MM.1S (cell line): ENCODE measurements around the gene TSHR.

Experiments
- EZH2 ChIP-seq: fragments of 300-600 bp; sonication (generic); optimal IDR thresholded peaks from 2 replicates; pipeline ENCODE3; 2017; ENCODE audit warnings: low read depth, mild to moderate bottlenecking, antibody characterized with exemption, low read length, mixed read lengths
- EZH2phosphoT487 ChIP-seq: fragments of 300-600 bp; sonication (generic); IDR thresholded peaks from 2 replicates; pipeline ENCODE4 v1.6.1; 2018; ENCODE audit warnings: antibody characterized with exemption, low read length
- TF ChIP-seq, protein P1 (sequence below): fragments of 300-600 bp; sonication (generic); IDR thresholded peaks from 2 replicates; pipeline ENCODE4 v1.5.1; 2016; ENCODE audit warnings: antibody characterized with exemption, low read length, mixed read lengths

- TF ChIP-seq, protein P1, sequence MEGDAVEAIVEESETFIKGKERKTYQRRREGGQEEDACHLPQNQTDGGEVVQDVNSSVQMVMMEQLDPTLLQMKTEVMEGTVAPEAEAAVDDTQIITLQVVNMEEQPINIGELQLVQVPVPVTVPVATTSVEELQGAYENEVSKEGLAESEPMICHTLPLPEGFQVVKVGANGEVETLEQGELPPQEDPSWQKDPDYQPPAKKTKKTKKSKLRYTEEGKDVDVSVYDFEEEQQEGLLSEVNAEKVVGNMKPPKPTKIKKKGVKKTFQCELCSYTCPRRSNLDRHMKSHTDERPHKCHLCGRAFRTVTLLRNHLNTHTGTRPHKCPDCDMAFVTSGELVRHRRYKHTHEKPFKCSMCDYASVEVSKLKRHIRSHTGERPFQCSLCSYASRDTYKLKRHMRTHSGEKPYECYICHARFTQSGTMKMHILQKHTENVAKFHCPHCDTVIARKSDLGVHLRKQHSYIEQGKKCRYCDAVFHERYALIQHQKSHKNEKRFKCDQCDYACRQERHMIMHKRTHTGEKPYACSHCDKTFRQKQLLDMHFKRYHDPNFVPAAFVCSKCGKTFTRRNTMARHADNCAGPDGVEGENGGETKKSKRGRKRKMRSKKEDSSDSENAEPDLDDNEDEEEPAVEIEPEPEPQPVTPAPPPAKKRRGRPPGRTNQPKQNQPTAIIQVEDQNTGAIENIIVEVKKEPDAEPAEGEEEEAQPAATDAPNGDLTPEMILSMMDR: no peak
- no peak for TF ChIP-seq EZH2
- no peak for TF ChIP-seq EZH2phosphoT487
These were observed 76.1 kb downstream of the TSHR start for GRCh38 chr14:81031488-81031887.
